Mesothelial cell of epicardium (in vitro differentiated cells): ENCODE measurements around the gene DMRTB1. TPM values are rescaled to one million over a fixed set of nuclear protein-coding genes. Genes with fewer than 3 reads are reported as not detected.

Source experiments
- DNase-seq, 2 experiments: peaks; one replicate each; pipeline ENCODE4 v3.0.0; 2021; ENCODE audit warnings: low spot score in 2 of 2; ENCODE audit not compliant: unreplicated experiment in 2 of 2
- H3K27ac Mint-ChIP-seq: 2 replicates; pipeline ENCODE4 v1.8.0; 2021; ENCODE audit warnings: mixed read lengths
- H3K27me3 Mint-ChIP-seq: 2 replicates; pipeline ENCODE4 v1.8.0; 2021; ENCODE audit warnings: low read depth, mixed read lengths
- H3K36me3 Mint-ChIP-seq: 2 replicates; pipeline ENCODE4 v1.8.0; 2021; ENCODE audit warnings: mixed read lengths
- H3K4me1 Mint-ChIP-seq: 2 replicates; pipeline ENCODE4 v1.8.0; 2021; ENCODE audit warnings: mixed read lengths
- H3K4me3 Mint-ChIP-seq: 2 replicates; pipeline ENCODE4 v1.8.0; 2021; ENCODE audit warnings: mild to moderate bottlenecking, moderate library complexity, mixed read lengths
- H3K9me3 Mint-ChIP-seq: 2 replicates; pipeline ENCODE4 v1.8.0; 2021; ENCODE audit warnings: mixed read lengths
- total RNA-seq: library from RNA; stranded (reverse); gene quantifications from 3 replicates; pipeline ENCODE4 v1.2.1, GENCODE V29; 2021
- TF ChIP-seq, protein P1 (sequence below): fragments of 200-600 bp; sonication (generic); IDR thresholded peaks from one replicate; pipeline ENCODE4 v1.5.0; 2021; ENCODE audit warnings: antibody characterized with exemption; ENCODE audit not compliant: unreplicated experiment

Gene DMRTB1
- total RNA-seq, 1 donor from 2014 or later = not detected

DNA sequence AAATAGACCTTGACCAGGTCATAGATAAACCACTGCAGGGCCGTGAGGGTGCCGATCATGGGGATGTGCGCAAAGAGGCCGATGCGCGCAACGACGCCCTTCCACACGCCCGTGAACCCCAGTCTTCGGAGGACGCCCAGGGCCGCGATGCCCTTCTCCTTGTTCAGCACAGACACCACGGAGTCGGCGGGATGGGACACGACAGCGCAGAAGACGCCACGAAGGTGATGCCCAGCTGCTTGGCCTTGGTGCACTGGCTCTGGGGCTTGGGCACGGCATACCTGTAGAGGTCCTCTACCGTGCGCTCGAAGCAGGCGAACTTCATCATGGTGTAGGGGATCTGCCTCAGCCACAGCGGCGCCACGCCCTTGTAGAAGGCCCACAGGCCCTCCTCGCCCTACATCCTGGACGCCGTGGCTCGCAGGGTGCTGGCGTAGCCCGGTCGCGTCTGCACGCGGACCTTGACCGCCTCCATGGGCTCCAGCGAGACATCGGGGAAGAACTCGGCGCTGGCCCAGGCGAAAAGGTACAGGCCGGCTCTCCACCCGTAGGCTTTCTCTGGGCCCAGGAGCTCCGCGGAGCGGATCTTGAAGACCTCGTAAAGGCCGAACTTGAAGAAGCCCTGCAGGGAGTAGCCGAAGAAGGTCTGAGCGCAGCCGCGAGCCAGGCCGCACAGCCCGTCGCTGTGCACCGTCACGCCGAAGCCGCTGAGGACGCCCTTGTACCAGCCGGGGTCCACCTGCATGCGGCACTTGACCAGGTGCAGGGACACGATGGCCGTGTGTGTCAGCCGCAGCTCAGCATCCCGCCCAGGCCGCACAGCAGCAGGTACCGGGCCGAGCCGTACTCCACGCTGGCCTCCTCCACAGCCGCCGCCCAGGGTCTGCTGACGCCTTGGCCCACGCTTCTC lies 20.5 kb upstream of the DMRTB1 start:
- Mint-ChIP-seq H3K27ac (no peak overlapping the region), H3K36me3 (no peaks in the 10 kb centered on the region), H3K9me3 (peaks cover 9% of the 10 kb centered on the region), H3K4me3 (no peak overlapping the region), H3K27me3 (peaks cover 12% of the 10 kb centered on the region), H3K4me1 (peaks cover 18% of the 10 kb centered on the region)
- no peak for DNase-seq
- TF ChIP-seq, protein P1, sequence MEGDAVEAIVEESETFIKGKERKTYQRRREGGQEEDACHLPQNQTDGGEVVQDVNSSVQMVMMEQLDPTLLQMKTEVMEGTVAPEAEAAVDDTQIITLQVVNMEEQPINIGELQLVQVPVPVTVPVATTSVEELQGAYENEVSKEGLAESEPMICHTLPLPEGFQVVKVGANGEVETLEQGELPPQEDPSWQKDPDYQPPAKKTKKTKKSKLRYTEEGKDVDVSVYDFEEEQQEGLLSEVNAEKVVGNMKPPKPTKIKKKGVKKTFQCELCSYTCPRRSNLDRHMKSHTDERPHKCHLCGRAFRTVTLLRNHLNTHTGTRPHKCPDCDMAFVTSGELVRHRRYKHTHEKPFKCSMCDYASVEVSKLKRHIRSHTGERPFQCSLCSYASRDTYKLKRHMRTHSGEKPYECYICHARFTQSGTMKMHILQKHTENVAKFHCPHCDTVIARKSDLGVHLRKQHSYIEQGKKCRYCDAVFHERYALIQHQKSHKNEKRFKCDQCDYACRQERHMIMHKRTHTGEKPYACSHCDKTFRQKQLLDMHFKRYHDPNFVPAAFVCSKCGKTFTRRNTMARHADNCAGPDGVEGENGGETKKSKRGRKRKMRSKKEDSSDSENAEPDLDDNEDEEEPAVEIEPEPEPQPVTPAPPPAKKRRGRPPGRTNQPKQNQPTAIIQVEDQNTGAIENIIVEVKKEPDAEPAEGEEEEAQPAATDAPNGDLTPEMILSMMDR = no peak

DNA sequence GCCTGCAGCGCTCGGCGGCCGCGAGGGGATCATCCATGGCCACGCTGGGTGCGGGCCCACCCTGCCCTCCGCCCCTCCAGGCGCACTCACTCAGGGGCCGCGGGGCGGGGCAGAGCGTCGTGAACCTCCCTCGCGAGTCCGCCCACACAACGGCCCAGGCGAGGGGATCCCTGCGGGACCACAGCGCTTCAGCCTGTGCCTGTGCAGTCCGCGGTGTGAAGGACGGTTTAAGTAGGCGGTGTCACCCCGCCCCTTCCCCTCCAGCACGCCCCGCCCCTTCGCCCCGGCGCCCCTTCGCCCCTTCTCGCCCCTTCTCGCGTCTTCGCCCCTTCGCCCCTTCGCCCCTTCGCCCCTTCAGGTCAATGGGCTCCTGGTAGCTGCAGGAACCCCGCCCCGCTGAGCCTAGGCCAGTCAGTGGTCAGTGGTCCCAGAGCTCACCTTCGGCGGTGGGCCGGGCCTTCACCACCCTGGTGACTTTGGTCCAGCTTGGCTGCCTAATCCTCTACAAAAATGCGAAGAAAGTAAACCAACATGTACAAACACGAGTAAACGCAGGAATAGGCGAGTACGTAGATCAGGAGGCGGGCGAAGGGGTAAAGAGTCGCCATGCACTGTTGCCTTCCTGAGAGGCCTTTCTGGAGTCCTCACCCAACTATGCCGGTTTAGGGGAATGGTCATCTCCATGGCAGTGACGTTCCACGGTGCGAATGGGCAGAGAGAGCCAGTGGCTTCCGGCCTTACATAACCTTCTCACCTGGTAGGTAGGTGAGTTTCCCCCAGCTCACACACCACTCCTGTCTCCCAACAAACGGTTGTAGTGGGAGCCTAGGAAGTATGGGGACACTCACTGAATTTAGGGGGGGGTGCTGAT lies 19.6 kb upstream of the DMRTB1 start:
- TF ChIP-seq, protein P1 = no peak
- Mint-ChIP-seq H3K27me3 (peaks cover 9% of the 10 kb centered on the region), H3K4me1 (peaks cover 18% of the 10 kb centered on the region)

GRCh38 chr1:53440633-53441032 lies 18.6 kb upstream of the DMRTB1 start:
- peaks cover 6% of the 10 kb centered on the region for H3K27me3 Mint-ChIP-seq
- no peak overlapping the region for H3K27ac Mint-ChIP-seq
- no peaks in the 10 kb centered on the region for H3K9me3 Mint-ChIP-seq
- no peaks in the 10 kb centered on the region for H3K36me3 Mint-ChIP-seq
- TF ChIP-seq, protein P1 = no peak
- no peak for DNase-seq
- H3K4me1 Mint-ChIP-seq = peaks cover 18% of the 10 kb centered on the region
- no peak overlapping the region for H3K4me3 Mint-ChIP-seq

More for the DNA sequence above, 19.6 kb upstream of the DMRTB1 start:
- Mint-ChIP-seq H3K4me3 (no peak overlapping the region), H3K27ac (no peak overlapping the region), H3K9me3 (peaks cover 5% of the 10 kb centered on the region), H3K36me3 (no peaks in the 10 kb centered on the region)
- DNase-seq = no peak

GRCh38 chr1:53442299-53442698 lies 16.9 kb upstream of the DMRTB1 start:
- H3K9me3 Mint-ChIP-seq = no peaks in the 10 kb centered on the region
- H3K4me3 Mint-ChIP-seq = no peak overlapping the region
- DNase-seq = no peak
- TF ChIP-seq, protein P1 = no peak
- H3K27me3 Mint-ChIP-seq = no peaks in the 10 kb centered on the region
- H3K36me3 Mint-ChIP-seq = no peaks in the 10 kb centered on the region
- H3K27ac Mint-ChIP-seq = no peak overlapping the region
- peaks cover 18% of the 10 kb centered on the region for H3K4me1 Mint-ChIP-seq

- Mint-ChIP-seq H3K27me3 (no peaks in the 10 kb centered on the region), H3K27ac (no peak overlapping the region), H3K4me3 (no peak overlapping the region), H3K9me3 (no peaks in the 10 kb centered on the region), H3K36me3 (no peaks in the 10 kb centered on the region), H3K4me1 (peaks cover 39% of the 10 kb centered on the region)
- TF ChIP-seq, protein P1 = no peak
- DNase-seq = no peak
Measured at GRCh38 chr1:53446051-53446450, 13.1 kb upstream of the DMRTB1 start.
